GM19324 (cell line): ENCODE results near the gene VENTX.

Experiments used
- ATAC-seq: cut with Tn5 transposase; IDR thresholded peaks from one replicate; pipeline ENCODE4 v1.9.1; 2021; ENCODE audit warnings: mild to moderate bottlenecking, moderate library complexity; ENCODE audit not compliant: unreplicated experiment, low FRiP score

VENTX gene

GRCh38 chr10:133237588-133238465 lies at the start of gene VENTX:
Gene VENTX, plus strand, starts transcription at chr10:133237855. Its CDS starts 60 bp downstream, at chr10:133237915.
- no peak for ATAC-seq

- no peak for ATAC-seq
Observed at GRCh38 chr10:133187906-133188681, 49.6 kb upstream of the VENTX start.

GRCh38 chr10:133189256-133189655 lies 48.4 kb upstream of the VENTX start:
- ATAC-seq = no peak

DNA sequence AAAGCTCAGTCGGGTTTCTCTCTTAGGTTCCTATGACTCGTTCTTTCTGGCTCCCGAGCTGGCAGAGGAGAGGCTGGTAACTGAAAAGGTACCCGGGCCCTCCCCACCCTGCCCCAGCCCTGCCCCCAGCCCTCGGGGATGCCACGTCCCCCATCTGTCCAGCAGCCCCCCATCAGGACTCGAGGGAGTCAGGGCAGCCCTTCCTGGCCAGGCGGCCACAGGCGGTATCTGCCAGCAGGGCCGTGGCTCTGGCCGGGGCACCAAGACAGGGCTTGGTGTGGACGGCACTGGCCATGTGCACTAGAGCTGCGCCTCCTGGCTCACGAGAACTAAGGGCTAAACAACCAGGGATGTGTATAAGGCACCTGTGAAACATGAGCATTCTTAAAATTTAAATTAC lies 47.9 kb upstream of the VENTX start:
- no peak for ATAC-seq

- no peak for ATAC-seq
Observed at GRCh38 chr10:133190225-133190624, 47.4 kb upstream of the VENTX start.

- ATAC-seq = no peak
Observed at GRCh38 chr10:133191651-133192050, 46.0 kb upstream of the VENTX start.

- no peak for ATAC-seq
Observed at GRCh38 chr10:133194151-133194550, 43.5 kb upstream of the VENTX start.

DNA sequence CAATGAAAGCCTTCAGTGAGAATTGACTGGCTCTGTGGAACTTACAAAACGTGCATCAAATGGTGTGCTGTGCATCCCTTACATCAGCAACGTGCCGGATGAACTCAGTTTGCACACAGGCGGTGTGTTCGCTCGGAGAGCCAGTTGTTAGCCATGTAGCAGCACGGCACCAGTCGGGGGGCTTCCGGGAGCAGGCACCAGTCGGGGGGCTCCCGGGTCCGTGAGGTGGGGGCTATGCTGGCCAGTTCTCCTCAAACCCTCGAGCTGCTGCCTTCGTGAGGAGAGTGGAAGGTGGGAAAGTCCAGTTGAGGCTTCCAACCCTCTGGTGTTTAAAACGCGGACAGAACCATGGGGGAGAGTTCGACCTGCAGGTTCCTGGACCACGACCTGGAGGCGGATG lies 42.6 kb upstream of the VENTX start:
- no peak for ATAC-seq

GRCh38 chr10:133195611-133196010 lies 42.0 kb upstream of the VENTX start:
- ATAC-seq = no peak

DNA sequence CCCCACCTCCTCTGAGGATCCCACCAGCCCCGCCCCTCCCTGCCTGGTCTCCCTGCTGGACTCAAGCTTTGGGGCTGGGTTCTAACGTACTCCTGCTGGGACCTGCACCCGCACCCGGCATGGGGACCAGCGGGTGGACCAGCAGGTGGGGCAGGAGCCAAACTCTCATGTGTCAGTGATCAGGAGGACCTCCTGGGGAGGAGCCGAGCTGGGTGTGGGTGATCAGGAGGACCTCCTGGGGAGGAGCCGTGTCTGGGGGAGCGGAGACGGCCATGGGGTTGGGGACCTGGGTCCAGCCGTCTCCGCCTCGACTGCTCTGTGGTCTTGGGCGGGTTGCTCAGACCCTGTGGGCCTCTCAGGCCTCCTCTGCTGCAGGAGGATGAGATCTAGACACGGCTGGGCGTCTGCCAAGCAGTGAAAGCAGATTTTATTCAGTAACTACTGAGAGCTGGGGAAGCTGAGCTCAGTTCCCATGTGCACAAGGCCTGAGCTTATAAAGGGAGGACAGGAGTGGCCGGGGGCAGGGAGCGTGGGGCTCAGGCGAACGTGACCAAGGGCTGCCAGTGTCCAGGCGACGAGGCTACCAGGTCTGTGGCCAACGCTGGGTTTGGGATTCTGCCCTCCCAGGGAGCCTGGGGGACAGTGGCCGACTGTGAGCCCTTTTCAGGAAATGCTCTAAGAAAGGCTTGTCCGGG lies 41.3 kb upstream of the VENTX start:
- ATAC-seq = no peak

DNA sequence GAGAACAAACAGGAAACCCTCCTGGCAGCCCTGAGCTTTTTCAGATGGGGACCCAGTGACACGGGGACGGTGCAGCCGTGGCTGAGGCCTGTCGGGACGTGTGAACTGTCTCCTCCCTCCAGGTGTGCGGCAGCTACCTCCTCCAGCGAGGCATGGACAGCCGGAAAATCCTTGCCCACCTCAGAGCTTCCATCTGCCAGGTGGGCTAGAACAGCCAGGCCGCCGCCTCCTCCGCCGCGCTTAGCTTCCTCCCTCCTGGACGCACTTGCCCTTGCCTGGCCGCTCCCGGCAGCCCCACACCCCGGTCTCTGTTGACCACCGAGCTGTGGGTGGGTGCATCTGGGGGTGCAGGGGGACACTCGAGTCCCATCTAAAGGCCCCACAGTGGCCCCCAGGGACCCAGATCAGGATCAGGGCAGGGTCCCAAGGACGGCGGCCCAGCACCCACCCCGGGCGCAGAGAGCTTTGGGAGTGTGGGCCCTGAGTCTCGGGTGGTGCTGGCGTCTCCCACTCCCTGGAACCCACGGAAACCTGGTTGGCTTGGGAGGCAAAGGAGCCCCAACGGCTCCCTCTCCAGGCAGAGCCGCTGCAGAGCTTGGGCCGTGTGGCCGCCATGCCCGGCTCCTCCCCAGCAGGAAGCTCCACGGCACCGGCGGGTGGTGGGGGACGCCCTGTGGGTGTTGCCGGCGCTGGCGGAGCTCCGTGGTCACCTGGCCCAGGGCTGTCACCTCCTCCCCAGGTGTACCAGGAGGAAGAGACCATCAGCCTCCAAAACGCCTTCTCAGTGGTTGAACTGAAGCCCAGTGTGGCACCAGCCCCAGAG lies 40.5 kb upstream of the VENTX start:
- no peak for ATAC-seq

DNA sequence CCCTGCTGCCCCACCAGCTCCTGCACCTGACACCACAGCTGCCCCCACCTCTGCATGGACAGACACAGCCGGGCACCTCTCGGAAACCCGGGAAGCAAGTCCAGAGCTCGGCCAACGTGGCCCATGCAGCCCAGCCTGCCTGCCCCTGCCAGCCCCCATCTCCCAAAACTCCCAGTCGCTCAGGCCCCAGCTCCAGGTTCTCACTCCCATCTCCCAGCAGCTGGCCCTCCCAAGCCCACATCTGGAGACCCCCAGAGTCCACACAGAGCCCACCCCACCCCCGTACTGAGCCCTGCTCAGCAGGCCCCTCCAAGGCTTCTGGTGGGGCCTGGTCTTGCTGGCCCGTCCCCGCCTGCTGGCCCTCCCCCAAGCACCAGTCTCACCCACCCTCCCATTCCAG lies 39.9 kb upstream of the VENTX start:
- no peak for ATAC-seq

GRCh38 chr10:133198206-133198605 lies 39.4 kb upstream of the VENTX start:
- ATAC-seq = no peak

GRCh38 chr10:133198621-133199487 lies 38.8 kb upstream of the VENTX start:
- no peak for ATAC-seq

DNA sequence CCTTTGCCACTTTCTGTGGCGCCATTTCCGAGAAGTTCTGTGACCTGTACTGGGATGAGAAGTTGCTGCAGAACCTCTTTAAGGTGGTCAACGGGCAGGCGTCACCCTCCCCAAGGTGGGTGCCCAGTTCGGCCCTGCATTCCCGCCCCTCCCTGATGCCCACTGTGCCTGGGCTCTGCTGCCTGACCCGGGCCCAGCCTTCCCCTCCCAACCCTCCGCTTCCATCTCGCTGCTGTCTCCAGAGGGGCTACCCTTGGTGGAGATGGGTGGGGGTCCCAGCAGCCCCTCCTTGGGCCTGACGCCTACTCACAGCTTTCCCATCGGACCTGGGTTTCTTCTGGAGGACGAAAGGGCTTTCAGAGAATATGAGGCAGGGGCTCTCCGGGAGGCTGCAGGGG lies 38.2 kb upstream of the VENTX start:
- ATAC-seq = no peak

- ATAC-seq = no peak
Observed at GRCh38 chr10:133199992-133200611, 37.6 kb upstream of the VENTX start.

DNA sequence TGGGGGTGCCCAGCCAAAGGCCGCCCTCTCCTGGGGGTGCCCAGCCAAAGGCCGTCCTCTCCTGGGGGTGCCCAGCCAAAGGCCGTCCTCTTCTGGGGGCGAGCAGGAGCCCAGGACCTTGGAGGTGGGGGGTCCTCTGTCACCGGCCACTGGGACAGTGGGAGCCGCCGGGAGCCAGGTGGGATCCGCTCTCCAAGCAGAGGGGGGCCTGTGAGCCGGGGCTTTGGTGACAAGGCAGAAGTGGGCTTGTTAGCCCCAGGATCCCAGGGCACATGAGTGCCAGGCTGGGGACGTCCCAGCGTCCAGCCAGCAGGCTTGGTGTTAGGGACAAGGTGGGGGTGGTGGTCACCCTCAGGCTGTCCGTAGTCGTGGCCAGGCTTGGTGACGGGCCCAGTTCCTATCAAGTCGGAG lies 37.0 kb upstream of the VENTX start:
- ATAC-seq = no peak

GRCh38 chr10:133201151-133201947 lies 36.3 kb upstream of the VENTX start:
- ATAC-seq = no peak
